GM12878 (cell line): ENCODE results near the gene LMBR1. TPM values are rescaled to one million over a fixed set of nuclear protein-coding genes. Genes with fewer than 3 reads are reported as not detected.

ENCODE experiments used
- ATAC-seq: fragments of 200-7000 bp; cut with Tn5 transposase; 3 replicates; pipeline ENCODE4 v1.9.1; 2020; ENCODE audit warnings: mild to moderate bottlenecking, moderate library complexity
- BruUV-seq: library from RNA; stranded (reverse); fragments of 400-500 nt; replicated peaks from 2 replicates; lab custom pipeline; 2021; lab: Mats Ljungman, UMichigan
- CTCF ChIA-PET: fragments of 300-600 bp; sonication (Branson Sonifier 250); formaldehyde crosslinking; extraction: SDS; loops from one replicate; lab custom pipeline; 2021; ENCODE audit warnings: inconsistent platforms; lab: Yijun Ruan, JAX
- POLR2A ChIA-PET: fragments of 350-600 bp; formaldehyde crosslinking; extraction: SDS; loops from one replicate; lab custom pipeline; 2021; ENCODE audit warnings: inconsistent platforms; lab: Charles Lee
- RAD21 ChIA-PET: fragments of 300-600 bp; sonication (Branson Sonifier 250); formaldehyde crosslinking; loops from one replicate; lab custom pipeline; 2023; ENCODE audit warnings: antibody characterized with exemption; ENCODE audit not compliant: unreplicated experiment; lab: Charles Lee
- SMC1A ChIA-PET: fragments of 300-600 bp; sonication (Branson Sonifier 250); formaldehyde crosslinking; loops from one replicate; lab custom pipeline; 2023; ENCODE audit not compliant: unreplicated experiment, uncharacterized antibody; lab: Charles Lee
- DNase-seq: peaks from one replicate; pipeline ENCODE4 v3.0.0-alpha.2; 2011; ENCODE audit warnings: low read depth, low spot score
- FAIRE-seq: peaks from 3 replicates; lab custom pipeline; 2011; peaks lifted over from hg19 to GRCh38; lab: Jason Lieb, UNC
- H2AFZ ChIP-seq: 2 replicates; pipeline ENCODE4 v1.6.0; 2011; ENCODE audit warnings: low read depth, low read length, control low read depth; ENCODE audit not compliant: control insufficient read depth
- H3K27ac ChIP-seq: 2 replicates; pipeline ENCODE4 v1.5.1; 2011; ENCODE audit warnings: control low read depth; ENCODE audit not compliant: control insufficient read depth, insufficient read depth
- H3K27me3 ChIP-seq, 2 experiments: replicated peaks in 1 of 2; 2 replicates each; pipeline versions ENCODE4 v1.6.0 to v1.6.1; 2011; ENCODE audit warnings: low read length in 1 of 2; ENCODE audit not compliant: control insufficient read depth in 2 of 2, insufficient read depth in 2 of 2
- H3K36me3 ChIP-seq, 2 experiments: 2 replicates each; pipeline ENCODE4 v1.5.1; 2011; ENCODE audit warnings: low read length in 1 of 2; ENCODE audit not compliant: control insufficient read depth in 2 of 2, insufficient read depth in 2 of 2
- H3K4me1 ChIP-seq: 2 replicates; pipeline ENCODE4 v1.6.1; 2011; ENCODE audit warnings: mild to moderate bottlenecking, low read length, moderate library complexity, mixed read lengths; ENCODE audit not compliant: control insufficient read depth, insufficient read depth
- H3K4me2 ChIP-seq: 2 replicates; pipeline ENCODE4 v1.6.0; 2011; ENCODE audit warnings: control low read depth; ENCODE audit not compliant: control insufficient read depth, insufficient read depth
- H3K4me3 ChIP-seq: fragments of 200-600 bp; sonication (generic); 2 replicates; pipeline ENCODE4 v1.5.1; 2016
- H3K79me2 ChIP-seq: 2 replicates; pipeline ENCODE4 v1.6.0; 2011; ENCODE audit warnings: low read length; ENCODE audit not compliant: control insufficient read depth, insufficient read depth
- H3K9ac ChIP-seq: 2 replicates; pipeline ENCODE4 v1.8.0; 2011; ENCODE audit warnings: low read length, control low read depth, mixed read lengths; ENCODE audit not compliant: control insufficient read depth, insufficient read depth
- H3K9me3 ChIP-seq: replicated peaks from 3 replicates; pipeline ENCODE4 v1.5.1; 2011; ENCODE audit warnings: mild to moderate bottlenecking, low read length; ENCODE audit not compliant: control insufficient read depth, insufficient read depth
- H4K20me1 ChIP-seq: 2 replicates; pipeline ENCODE4 v1.6.0; 2011; ENCODE audit not compliant: control insufficient read depth, insufficient read depth
- CBX3 ChIP-seq: fragments of 200-600 bp; sonication (generic); IDR thresholded peaks from 2 replicates; pipeline ENCODE4 v1.6.1; 2016; ENCODE audit warnings: low read depth, borderline replicate concordance
- CHD4 ChIP-seq: fragments of 200-600 bp; sonication (generic); IDR thresholded peaks from 2 replicates; pipeline ENCODE4 v1.6.1; 2016; ENCODE audit warnings: mild to moderate bottlenecking
- CUX1 ChIP-seq: IDR thresholded peaks from 2 replicates; pipeline ENCODE4 v1.6.1; 2012; ENCODE audit warnings: improper control_type of control experiment, low read depth, low read length; ENCODE audit not compliant: insufficient replicate concordance
- E4F1 ChIP-seq: fragments of 450-650 bp; IDR thresholded peaks from 2 replicates; pipeline ENCODE4 v1.6.1; 2018; ENCODE audit warnings: borderline replicate concordance, mild to moderate bottlenecking; ENCODE audit not compliant: partially characterized antibody
- HSF1 ChIP-seq: fragments of 150-350 bp; IDR thresholded peaks from 2 replicates; pipeline ENCODE4 v1.6.1; 2014; ENCODE audit warnings: mild to moderate bottlenecking, low read depth, low read length
- NBN ChIP-seq: fragments of 450-650 bp; IDR thresholded peaks from 2 replicates; pipeline ENCODE4 v1.6.1; 2016
- NR2C2 ChIP-seq: IDR thresholded peaks from 2 replicates; pipeline ENCODE4 v1.6.1; 2011; ENCODE audit warnings: borderline replicate concordance, low read depth; ENCODE audit not compliant: control insufficient read depth, insufficient read length
- REST ChIP-seq: IDR thresholded peaks from 2 replicates; pipeline ENCODE4 v1.6.1; 2012; ENCODE audit warnings: mild to moderate bottlenecking, low read depth, low read length
- SMAD1 ChIP-seq: fragments of 450-650 bp; IDR thresholded peaks from 2 replicates; pipeline ENCODE4 v1.6.1; 2018; ENCODE audit warnings: mild to moderate bottlenecking, low read depth; ENCODE audit not compliant: partially characterized antibody
- TAF1 ChIP-seq: IDR thresholded peaks from 2 replicates; pipeline ENCODE4 v1.6.1; 2011; ENCODE audit warnings: mild to moderate bottlenecking, low read depth, low read length, borderline replicate concordance
- WGBS: methylation state at CpG from one replicate; pipeline ENCODE4 v1.1.6; 2016; ENCODE audit warnings: low lambda C conversion rate; ENCODE audit not compliant: insufficient replicate concordance, insufficient coverage; ENCODE audit errors: missing lambda C conversion rate; 5-methylcytosine and 5-hydroxymethylcytosine counted together
- in situ Hi-C: fragments of 300-500 bp; cut with MboI; formaldehyde crosslinking; loops from 9 replicates; pipeline ENCODE4 v1.14.3; 2018; ENCODE audit warnings: mixed read lengths
- intact Hi-C: fragments of 100-400 bp; cut with micrococcal nuclease; formaldehyde crosslinking; loops from one replicate; pipeline ENCODE4 v1.14.2; 2022; ENCODE audit not compliant: unreplicated experiment
- polyA plus RNA-seq, 11 experiments: library from polyadenylated mRNA; depleted of rRNA in 4 of 11; unstranded in 6 of 11; stranded (reverse) in 5 of 11; fragments of >200 nt; fragmentation: Nextera tagmentation in 4 of 11; fragmentation: Illumina TruSeq in 1 of 11; extraction: Ambion mirVana in 4 of 11; extraction: Trizol in 1 of 11; gene quantifications; 1 replicate in 1 of 11; 2 replicates in 10 of 11; pipeline versions ENCODE4 v1.2.1 to v1.2.3, GENCODE V29; 2011 to 2016; ENCODE audit warnings: inconsistent platforms in 2 of 11, missing spikeins in 2 of 11, low read depth in 1 of 11
- total RNA-seq, 4 experiments: library from RNA; depleted of rRNA in 3 of 4; stranded (reverse); fragments of >200 nt in 3 of 4; fragmentation: Illumina TruSeq in 1 of 4; extraction: Trizol in 1 of 4; gene quantifications; 2 replicates each; pipeline versions ENCODE4 v1.2.1 to v1.2.3, GENCODE V29; 2013 to 2021

Gene LMBR1
- total and polyA plus RNA-seq, 10 of the 15 experiments (the other 5 are each of a cell fraction or from before 2014, with no cell fraction given), result 4.0 to 63.5 (median 28.8) TPM

GRCh38 chr7:156659961-156660360, 233.0 kb downstream of the LMBR1 start:
- no peak for FAIRE-seq
- H3K9ac ChIP-seq, result no peak overlapping the region
- TF ChIP-seq TAF1 (no peak), NR2C2 (no peak), CHD4 (no peak), CUX1 (no peak), E4F1 (no peak), HSF1 (no peak), SMAD1 (no peak), REST (no peak), CBX3 (no peak), NBN (no peak)

More at GRCh38 chr7:156659961-156660360, 233.0 kb downstream of the LMBR1 start:
- DNase-seq (no peak), ATAC-seq (no peak)
- 93% methylated on average over 11 of the region's 11 CpGs for WGBS
- in situ Hi-C loops (no loop called here), intact Hi-C loops (no loop called here)
- H3K4me2 ChIP-seq, result no peak overlapping the region
- POLR2A ChIA-PET, result no interaction called here
- H3K36me3 ChIP-seq, result no peaks in the 10 kb centered on the region
- RAD21 ChIA-PET, result no interaction called here
- H2AFZ ChIP-seq, result no peak overlapping the region
- H3K4me3 ChIP-seq, result no peak overlapping the region
- H3K27me3 ChIP-seq, result no peaks in the 10 kb centered on the region
- H3K9me3 ChIP-seq, result no peaks in the 10 kb centered on the region
- SMC1A ChIA-PET, result interaction anchor here (0.9 kb wide), 1 partner anchor 25 kb away, joined by 3 read pairs; no protein-coding TSS in a partner anchor
- H4K20me1 ChIP-seq, result no peaks in the 10 kb centered on the region
- no peaks in the 10 kb centered on the region for H3K79me2 ChIP-seq
- BruUV-seq, result no TSS peak
- H3K4me1 ChIP-seq, result peaks cover 15% of the 10 kb centered on the region
- CTCF ChIA-PET, result interaction anchor here (0.6 to 1.2 kb wide), 3 partner anchors 18 to 463 kb away, joined by 3 read pairs; no protein-coding TSS in a partner anchor
- H3K27ac ChIP-seq, result no peak overlapping the region
